Medulla oblongata (tissue), 1 donor: ENCODE data around the gene LRIG1.
"Not testable (repeated sequence)": the region's sequence is repeated elsewhere in the genome, so short reads cannot be mapped to it uniquely, and the experiment has no call there.

Experiments
- DNase-seq: peaks from one replicate; pipeline ENCODE4 v3.0.0-alpha.2; 2015; ENCODE audit errors: extremely low spot score

LRIG1 gene

GRCh38 chr3:66442254-66443117 is 58.3 kb downstream of the LRIG1 start:
- peak; percentile 72 for DNase-seq

- no peak for DNase-seq
Measured at GRCh38 chr3:66441692-66442091, 59.1 kb downstream of the LRIG1 start.

GRCh38 chr3:66441129-66441528 is 59.7 kb downstream of the LRIG1 start:
- DNase-seq = no peak

- no peak for DNase-seq
Measured at GRCh38 chr3:66439666-66440344, 61.0 kb downstream of the LRIG1 start.

GRCh38 chr3:66438046-66438445 is 62.8 kb downstream of the LRIG1 start:
- no peak for DNase-seq

GRCh38 chr3:66437341-66437929 is 63.4 kb downstream of the LRIG1 start:
- no peak for DNase-seq

- no peak for DNase-seq
Measured at GRCh38 chr3:66435989-66436388, 64.8 kb downstream of the LRIG1 start.

- no peak for DNase-seq
Measured at GRCh38 chr3:66434726-66435125, 66.1 kb downstream of the LRIG1 start.

GRCh38 chr3:66433522-66433782 is 67.4 kb downstream of the LRIG1 start:
- no peak for DNase-seq

GRCh38 chr3:66432767-66433521 is 67.9 kb downstream of the LRIG1 start:
- no peak for DNase-seq

GRCh38 chr3:66432041-66432766 is 68.6 kb downstream of the LRIG1 start:
- no peak for DNase-seq

- no peak for DNase-seq
Measured at GRCh38 chr3:66431494-66431893, 69.3 kb downstream of the LRIG1 start.

GRCh38 chr3:66430876-66431275 is 69.9 kb downstream of the LRIG1 start:
- no peak for DNase-seq

- peak; percentile 84 for DNase-seq
Measured at GRCh38 chr3:66428733-66429132, 72.1 kb downstream of the LRIG1 start.

- DNase-seq = no peak
Measured at GRCh38 chr3:66427951-66428474, 72.8 kb downstream of the LRIG1 start.

GRCh38 chr3:66427352-66427751 is 73.5 kb downstream of the LRIG1 start:
- DNase-seq = no peak

- no peak for DNase-seq
Measured at GRCh38 chr3:66426135-66426534, 74.7 kb downstream of the LRIG1 start.

GRCh38 chr3:66425576-66426114 is 75.2 kb downstream of the LRIG1 start:
- no peak for DNase-seq

GRCh38 chr3:66425032-66425431 is 75.8 kb downstream of the LRIG1 start:
- DNase-seq = peak; percentile 69

- no peak for DNase-seq
Measured at GRCh38 chr3:66423791-66424190, 77.0 kb downstream of the LRIG1 start.

- DNase-seq = not testable (repeated sequence)
Measured at GRCh38 chr3:66421893-66422292, 78.9 kb downstream of the LRIG1 start.
